Measurements from ENCODE around the gene COPS9.

Gene COPS9

GRCh38 chr2:240134466-240134865 lies 1.6 kb downstream of the COPS9 start:
- no peak for DNase-seq (ENCODE audit: low read depth in 2 of 2)

GRCh38 chr2:240133401-240133800 lies 2.7 kb downstream of the COPS9 start:
- DNase-seq (ENCODE audit: low read depth in 2 of 2): no peak

GRCh38 chr2:240132651-240132980 lies 3.5 kb downstream of the COPS9 start:
- no peak for DNase-seq (ENCODE audit: low read depth in 2 of 2)

GRCh38 chr2:240131941-240132650 lies 4.0 kb downstream of the COPS9 start:
- DNase-seq (ENCODE audit: low read depth in 2 of 2): no peak

GRCh38 chr2:240131296-240131695 lies 4.8 kb downstream of the COPS9 start:
- no peak for DNase-seq (ENCODE audit: low read depth in 2 of 2)

- DNase-seq (ENCODE audit: low read depth in 2 of 2): no peak
These were observed 5.5 kb downstream of the COPS9 start for GRCh38 chr2:240130393-240131195.

GRCh38 chr2:240129731-240130392 lies 6.2 kb downstream of the COPS9 start:
- DNase-seq (ENCODE audit: low read depth in 2 of 2): no peak

- no peak for DNase-seq (ENCODE audit: low read depth in 2 of 2)
These were observed 6.8 kb downstream of the COPS9 start for GRCh38 chr2:240129311-240129710.

- DNase-seq (ENCODE audit: low read depth in 2 of 2): no peak
These were observed 7.4 kb downstream of the COPS9 start for GRCh38 chr2:240128608-240129145.

- DNase-seq (ENCODE audit: low read depth in 2 of 2): no peak
These were observed 8.0 kb downstream of the COPS9 start for GRCh38 chr2:240127911-240128607.

- no peak for DNase-seq (ENCODE audit: low read depth in 2 of 2)
These were observed 8.8 kb downstream of the COPS9 start for GRCh38 chr2:240127191-240127750.

- DNase-seq (ENCODE audit: low read depth in 2 of 2): no peak
These were observed 9.4 kb downstream of the COPS9 start for GRCh38 chr2:240126731-240127130.

GRCh38 chr2:240125742-240126141 lies 10.4 kb downstream of the COPS9 start:
- DNase-seq (ENCODE audit: low read depth in 2 of 2): no peak

- no peak for DNase-seq (ENCODE audit: low read depth in 2 of 2)
These were observed 11.5 kb downstream of the COPS9 start for GRCh38 chr2:240124651-240125030.

GRCh38 chr2:240123821-240124650 lies 12.1 kb downstream of the COPS9 start:
- no peak for DNase-seq (ENCODE audit: low read depth in 2 of 2)

- no peak for DNase-seq (ENCODE audit: low read depth in 2 of 2)
These were observed 14.4 kb downstream of the COPS9 start for GRCh38 chr2:240121675-240122074.

- no peak for DNase-seq (ENCODE audit: low read depth in 2 of 2)
These were observed 14.9 kb downstream of the COPS9 start for GRCh38 chr2:240121190-240121589.

GRCh38 chr2:240114233-240114632 lies 21.9 kb downstream of the COPS9 start:
- DNase-seq (ENCODE audit: low read depth in 2 of 2): no peak

- DNase-seq (ENCODE audit: low read depth in 2 of 2): no peak
These were observed 23.0 kb downstream of the COPS9 start for GRCh38 chr2:240112914-240113690.

GRCh38 chr2:240111253-240111652 lies 24.9 kb downstream of the COPS9 start:
- no peak for DNase-seq (ENCODE audit: low read depth in 2 of 2)

Data from stimulated activated CD8-positive, alpha-beta memory T cell treated with anti-CD3 and anti-CD28 coated beads, Interleukin-15, amount 100 ng/mL, for 48 hours (primary cell).